Upper lobe of right lung (tissue), 1 donor: ENCODE data around the gene FN3KRP. TPM values are rescaled to one million over a fixed set of nuclear protein-coding genes. Genes with fewer than 3 reads are reported as not detected.

Experiments used
- ATAC-seq: fragments of 200-7000 bp; cut with Tn5 transposase; one replicate; pipeline ENCODE4 v1.9.1; 2020; ENCODE audit warnings: mild to moderate bottlenecking, moderate library complexity
- DNase-seq: peaks from one replicate; pipeline ENCODE4 v3.0.0-alpha.2; 2020
- H3K27ac ChIP-seq: fragments of 200-600 bp; one replicate; pipeline ENCODE4 v1.8.0; 2022
- H3K27me3 ChIP-seq: fragments of 200-600 bp; one replicate; pipeline ENCODE4 v1.8.0; 2022; ENCODE audit warnings: mild to moderate bottlenecking
- H3K36me3 ChIP-seq: fragments of 200-600 bp; one replicate; pipeline ENCODE4 v1.8.0; 2022
- H3K4me1 ChIP-seq: fragments of 200-600 bp; one replicate; pipeline ENCODE4 v1.8.0; 2022
- H3K4me3 ChIP-seq: fragments of 200-600 bp; one replicate; pipeline ENCODE4 v1.8.0; 2022; ENCODE audit warnings: mild to moderate bottlenecking
- H3K9me3 ChIP-seq: fragments of 200-600 bp; one replicate; pipeline ENCODE4 v1.8.0; 2022
- CTCF ChIP-seq: fragments of 200-600 bp; IDR thresholded peaks from one replicate; pipeline ENCODE4 v1.8.0; 2022; ENCODE audit warnings: antibody characterized with exemption
- intact Hi-C: fragments of 100-400 bp; cut with DNase I; formaldehyde crosslinking; loops from one replicate; pipeline ENCODE4 v1.11.0; 2022
- total RNA-seq: library from RNA; stranded (reverse); fragmentation: NEBNext Ultra II Directional; extraction: Animal tissue kit (Norgen Biotek cat#: 25700); gene quantifications from one replicate; pipeline ENCODE4 v1.2.1, GENCODE V29; 2021
- donor health status: DM: no; HTN: yes; CAD: no; lungs with severe emphysema.

FN3KRP gene
- total RNA-seq, 1 donor from 2014 or later, result 21.4 TPM

- no peak for ATAC-seq
- Histone ChIP-seq H3K4me1 (no peaks in the 10 kb centered on the region), H3K27me3 (no peaks in the 10 kb centered on the region), H3K36me3 (no peaks in the 10 kb centered on the region), H3K27ac (no peak overlapping the region), H3K4me3 (no peak overlapping the region), H3K9me3 (no peaks in the 10 kb centered on the region)
- no peak for TF ChIP-seq CTCF
- intact Hi-C loops, result no loop called here
- DNase-seq, result no peak
These were observed 24.8 kb upstream of the FN3KRP start for GRCh38 chr17:82691714-82692113.

GRCh38 chr17:82692268-82692667 lies 24.2 kb upstream of the FN3KRP start:
- Histone ChIP-seq H3K27me3 (no peaks in the 10 kb centered on the region), H3K4me1 (peaks cover 3% of the 10 kb centered on the region), H3K27ac (no peak overlapping the region), H3K9me3 (no peaks in the 10 kb centered on the region), H3K4me3 (no peak overlapping the region), H3K36me3 (no peaks in the 10 kb centered on the region)
- no peak for DNase-seq
- ATAC-seq, result no peak
- TF ChIP-seq CTCF, result no peak
- intact Hi-C loops, result no loop called here

- no peaks in the 10 kb centered on the region for H3K27me3 ChIP-seq
- no peak overlapping the region for H3K27ac ChIP-seq
- DNase-seq (no peak), ATAC-seq (no peak)
- H3K36me3 ChIP-seq, result no peaks in the 10 kb centered on the region
- TF ChIP-seq CTCF, result no peak
- H3K4me3 ChIP-seq, result no peak overlapping the region
- H3K4me1 ChIP-seq, result peaks cover 9% of the 10 kb centered on the region
- intact Hi-C loops, result no loop called here
- no peaks in the 10 kb centered on the region for H3K9me3 ChIP-seq
These were observed 23.2 kb upstream of the FN3KRP start for GRCh38 chr17:82693168-82693867.

- Histone ChIP-seq H3K36me3 (no peaks in the 10 kb centered on the region), H3K27me3 (no peaks in the 10 kb centered on the region), H3K4me3 (no peak overlapping the region), H3K4me1 (peaks cover 13% of the 10 kb centered on the region), H3K9me3 (no peaks in the 10 kb centered on the region), H3K27ac (no peak overlapping the region)
- intact Hi-C loops, result no loop called here
- no peak for DNase-seq
- ATAC-seq, result no peak
- TF ChIP-seq CTCF, result no peak
These were observed 21.9 kb upstream of the FN3KRP start for GRCh38 chr17:82694647-82695046.

GRCh38 chr17:82696259-82696658 lies 20.2 kb upstream of the FN3KRP start:
- no peaks in the 10 kb centered on the region for H3K36me3 ChIP-seq
- intact Hi-C loops, result no loop called here
- no peak for DNase-seq
- H3K4me3 ChIP-seq, result no peak overlapping the region
- H3K27me3 ChIP-seq, result no peaks in the 10 kb centered on the region
- no peak for ATAC-seq
- H3K4me1 ChIP-seq, result peaks cover 13% of the 10 kb centered on the region
- no peak overlapping the region for H3K27ac ChIP-seq
- H3K9me3 ChIP-seq, result no peaks in the 10 kb centered on the region
- no peak for TF ChIP-seq CTCF
